ENCODE measurements around the gene COPS7A. TPM values are rescaled to one million over a fixed set of nuclear protein-coding genes. Genes with fewer than 3 reads are reported as not detected.
"Not testable (repeated sequence)": the region's sequence is repeated elsewhere in the genome, so short reads cannot be mapped to it uniquely, and the experiment has no call there.

Gene COPS7A
- total RNA-seq, 1 donor from 2014 or later: 35.8 TPM

- no peak for DNase-seq (ENCODE audit: low read depth in 2 of 2)
Observed at GRCh38 chr12:6701078-6701768, 22.6 kb upstream of the COPS7A start.

- no peak for DNase-seq (ENCODE audit: low read depth in 2 of 2)
Observed at GRCh38 chr12:6703631-6704030, 20.2 kb upstream of the COPS7A start.

GRCh38 chr12:6708351-6708750 is 15.5 kb upstream of the COPS7A start:
- not testable (repeated sequence) for DNase-seq (ENCODE audit: low read depth in 2 of 2)

GRCh38 chr12:6708960-6709394 is 14.9 kb upstream of the COPS7A start:
- DNase-seq (ENCODE audit: low read depth in 2 of 2): no peak

GRCh38 chr12:6716031-6716873 is 7.6 kb upstream of the COPS7A start:
- not testable (repeated sequence) for DNase-seq (ENCODE audit: low read depth in 2 of 2)

- no peak for DNase-seq (ENCODE audit: low read depth in 2 of 2)
Observed at GRCh38 chr12:6716874-6717437, 6.9 kb upstream of the COPS7A start.

GRCh38 chr12:6722863-6723262 is 983 bp upstream of the COPS7A start:
- DNase-seq (ENCODE audit: low read depth in 2 of 2): no peak

GRCh38 chr12:6724409-6724797 is 557 bp downstream of the COPS7A start:
- peak in 1 of 2 donors; percentile 31 for DNase-seq (ENCODE audit: low read depth in 2 of 2)

- no peak for DNase-seq (ENCODE audit: low read depth in 2 of 2)
Observed at GRCh38 chr12:6725350-6725749, 1.5 kb downstream of the COPS7A start.

GRCh38 chr12:6729186-6729585 is 5.3 kb downstream of the COPS7A start:
- no peak for DNase-seq (ENCODE audit: low read depth in 2 of 2)

GRCh38 chr12:6730169-6730568 is 6.3 kb downstream of the COPS7A start:
- DNase-seq (ENCODE audit: low read depth in 2 of 2): no peak

- DNase-seq (ENCODE audit: low read depth in 2 of 2): peak in 1 of 2 donors; percentile 28
Observed at GRCh38 chr12:6734506-6735387, 10.9 kb downstream of the COPS7A start.

GRCh38 chr12:6735448-6736191 is 11.8 kb downstream of the COPS7A start:
- peak; percentile 55 to 61 for DNase-seq (ENCODE audit: low read depth in 2 of 2)

GRCh38 chr12:6736754-6737153 is 12.9 kb downstream of the COPS7A start:
- DNase-seq (ENCODE audit: low read depth in 2 of 2): no peak

- not testable (repeated sequence) for DNase-seq (ENCODE audit: low read depth in 2 of 2)
Observed at GRCh38 chr12:6742080-6742479, 18.2 kb downstream of the COPS7A start.

GRCh38 chr12:6742834-6743233 is 19.0 kb downstream of the COPS7A start:
- DNase-seq (ENCODE audit: low read depth in 2 of 2): no peak

- not testable (repeated sequence) for DNase-seq (ENCODE audit: low read depth in 2 of 2)
Observed at GRCh38 chr12:6743300-6743699, 19.5 kb downstream of the COPS7A start.

- no peak for DNase-seq (ENCODE audit: low read depth in 2 of 2)
Observed at GRCh38 chr12:6745741-6746525, 22.1 kb downstream of the COPS7A start.

- no peak for DNase-seq (ENCODE audit: low read depth in 2 of 2)
Observed at GRCh38 chr12:6747216-6747615, 23.4 kb downstream of the COPS7A start.

- DNase-seq (ENCODE audit: low read depth in 2 of 2): no peak
Observed at GRCh38 chr12:6748761-6749160, 24.9 kb downstream of the COPS7A start.
